GM12878 (cell line): ENCODE measurements around the gene HTRA3. TPM values are rescaled to one million over a fixed set of nuclear protein-coding genes. Genes with fewer than 3 reads are reported as not detected.

Source experiments
- ATAC-seq: fragments of 200-7000 bp; cut with Tn5 transposase; 3 replicates; pipeline ENCODE4 v1.9.1; 2020; ENCODE audit warnings: mild to moderate bottlenecking, moderate library complexity
- BruUV-seq: library from RNA; stranded (reverse); fragments of 400-500 nt; replicated peaks from 2 replicates; lab custom pipeline; 2021; lab: Mats Ljungman, UMichigan
- CTCF ChIA-PET: fragments of 300-600 bp; sonication (Branson Sonifier 250); formaldehyde crosslinking; extraction: SDS; loops from one replicate; lab custom pipeline; 2021; ENCODE audit warnings: inconsistent platforms; lab: Yijun Ruan, JAX
- POLR2A ChIA-PET: fragments of 350-600 bp; formaldehyde crosslinking; extraction: SDS; loops from one replicate; lab custom pipeline; 2021; ENCODE audit warnings: inconsistent platforms; lab: Charles Lee
- RAD21 ChIA-PET: fragments of 300-600 bp; sonication (Branson Sonifier 250); formaldehyde crosslinking; loops from one replicate; lab custom pipeline; 2023; ENCODE audit warnings: antibody characterized with exemption; ENCODE audit not compliant: unreplicated experiment; lab: Charles Lee
- SMC1A ChIA-PET: fragments of 300-600 bp; sonication (Branson Sonifier 250); formaldehyde crosslinking; loops from one replicate; lab custom pipeline; 2023; ENCODE audit not compliant: unreplicated experiment, uncharacterized antibody; lab: Charles Lee
- DNase-seq: peaks from one replicate; pipeline ENCODE4 v3.0.0-alpha.2; 2011; ENCODE audit warnings: low read depth, low spot score
- FAIRE-seq: peaks from 3 replicates; lab custom pipeline; 2011; peaks lifted over from hg19 to GRCh38; lab: Jason Lieb, UNC
- H2AFZ ChIP-seq: 2 replicates; pipeline ENCODE4 v1.6.0; 2011; ENCODE audit warnings: low read depth, low read length, control low read depth; ENCODE audit not compliant: control insufficient read depth
- H3K27ac ChIP-seq: 2 replicates; pipeline ENCODE4 v1.5.1; 2011; ENCODE audit warnings: control low read depth; ENCODE audit not compliant: control insufficient read depth, insufficient read depth
- H3K27me3 ChIP-seq, 2 experiments: replicated peaks in 1 of 2; 2 replicates each; pipeline versions ENCODE4 v1.6.0 to v1.6.1; 2011; ENCODE audit warnings: low read length in 1 of 2; ENCODE audit not compliant: control insufficient read depth in 2 of 2, insufficient read depth in 2 of 2
- H3K36me3 ChIP-seq, 2 experiments: 2 replicates each; pipeline ENCODE4 v1.5.1; 2011; ENCODE audit warnings: low read length in 1 of 2; ENCODE audit not compliant: control insufficient read depth in 2 of 2, insufficient read depth in 2 of 2
- H3K4me1 ChIP-seq: 2 replicates; pipeline ENCODE4 v1.6.1; 2011; ENCODE audit warnings: mild to moderate bottlenecking, low read length, moderate library complexity, mixed read lengths; ENCODE audit not compliant: control insufficient read depth, insufficient read depth
- H3K4me2 ChIP-seq: 2 replicates; pipeline ENCODE4 v1.6.0; 2011; ENCODE audit warnings: control low read depth; ENCODE audit not compliant: control insufficient read depth, insufficient read depth
- H3K4me3 ChIP-seq: fragments of 200-600 bp; sonication (generic); 2 replicates; pipeline ENCODE4 v1.5.1; 2016
- H3K79me2 ChIP-seq: 2 replicates; pipeline ENCODE4 v1.6.0; 2011; ENCODE audit warnings: low read length; ENCODE audit not compliant: control insufficient read depth, insufficient read depth
- H3K9ac ChIP-seq: 2 replicates; pipeline ENCODE4 v1.8.0; 2011; ENCODE audit warnings: low read length, control low read depth, mixed read lengths; ENCODE audit not compliant: control insufficient read depth, insufficient read depth
- H3K9me3 ChIP-seq: replicated peaks from 3 replicates; pipeline ENCODE4 v1.5.1; 2011; ENCODE audit warnings: mild to moderate bottlenecking, low read length; ENCODE audit not compliant: control insufficient read depth, insufficient read depth
- H4K20me1 ChIP-seq: 2 replicates; pipeline ENCODE4 v1.6.0; 2011; ENCODE audit not compliant: control insufficient read depth, insufficient read depth
- ATF7 ChIP-seq: fragments of 450-650 bp; IDR thresholded peaks from 2 replicates; pipeline ENCODE4 v1.6.1; 2016; ENCODE audit warnings: low read depth, mild to moderate bottlenecking
- CUX1 ChIP-seq: IDR thresholded peaks from 2 replicates; pipeline ENCODE4 v1.6.1; 2012; ENCODE audit warnings: improper control_type of control experiment, low read depth, low read length; ENCODE audit not compliant: insufficient replicate concordance
- RAD21 ChIP-seq: IDR thresholded peaks from 2 replicates; pipeline ENCODE4 v1.6.1; 2011; ENCODE audit warnings: mild to moderate bottlenecking, low read depth, low read length, moderate library complexity; ENCODE audit not compliant: insufficient read depth
- WGBS: methylation state at CpG from one replicate; pipeline ENCODE4 v1.1.6; 2016; ENCODE audit warnings: low lambda C conversion rate; ENCODE audit not compliant: insufficient replicate concordance, insufficient coverage; ENCODE audit errors: missing lambda C conversion rate; 5-methylcytosine and 5-hydroxymethylcytosine counted together
- in situ Hi-C: fragments of 300-500 bp; cut with MboI; formaldehyde crosslinking; loops from 9 replicates; pipeline ENCODE4 v1.14.3; 2018; ENCODE audit warnings: mixed read lengths
- intact Hi-C: fragments of 100-400 bp; cut with micrococcal nuclease; formaldehyde crosslinking; loops from one replicate; pipeline ENCODE4 v1.14.2; 2022; ENCODE audit not compliant: unreplicated experiment
- polyA plus RNA-seq, 11 experiments: library from polyadenylated mRNA; depleted of rRNA in 4 of 11; unstranded in 6 of 11; stranded (reverse) in 5 of 11; fragments of >200 nt; fragmentation: Nextera tagmentation in 4 of 11; fragmentation: Illumina TruSeq in 1 of 11; extraction: Ambion mirVana in 4 of 11; extraction: Trizol in 1 of 11; gene quantifications; 1 replicate in 1 of 11; 2 replicates in 10 of 11; pipeline versions ENCODE4 v1.2.1 to v1.2.3, GENCODE V29; 2011 to 2016; ENCODE audit warnings: inconsistent platforms in 2 of 11, missing spikeins in 2 of 11, low read depth in 1 of 11
- total RNA-seq, 4 experiments: library from RNA; depleted of rRNA in 3 of 4; stranded (reverse); fragments of >200 nt in 3 of 4; fragmentation: Illumina TruSeq in 1 of 4; extraction: Trizol in 1 of 4; gene quantifications; 2 replicates each; pipeline versions ENCODE4 v1.2.1 to v1.2.3, GENCODE V29; 2013 to 2021
- TF ChIP-seq, protein P1 (sequence below), 3 experiments: IDR thresholded peaks in 2 of 3; conservative IDR thresholded peaks in 1 of 3; 2 replicates each; pipeline ENCODE4 v1.5.1; 2011; ENCODE audit warnings: low read depth in 3 of 3, low read length in 3 of 3, mild to moderate bottlenecking in 3 of 3, control low read depth in 2 of 3, moderate library complexity in 2 of 3, inconsistent platforms in 1 of 3, mixed read lengths in 1 of 3; ENCODE audit not compliant: control insufficient read depth in 2 of 3, insufficient read depth in 1 of 3; ENCODE audit errors: extremely low read depth in 1 of 3
- TF ChIP-seq, protein P2 (sequence below): fragments of 450-650 bp; IDR thresholded peaks from 2 replicates; pipeline ENCODE4 v1.6.1; 2017; ENCODE audit warnings: antibody characterized with exemption, mild to moderate bottlenecking, moderate library complexity

Gene HTRA3
- total and polyA plus RNA-seq, 10 of the 15 experiments (the other 5 are each of a cell fraction or from before 2014, with no cell fraction given) = 0.04 to 1.2 (median 0.08) TPM; not detected in 7

- no peaks in the 10 kb centered on the region for H3K36me3 ChIP-seq
- no peak for FAIRE-seq
- CTCF ChIA-PET = interaction anchor here (0.5 to 2.1 kb wide), 2 partner anchors 83 to 499 kb away, joined by 4 to 8 read pairs; no protein-coding TSS in a partner anchor
- intact Hi-C loops = loop anchor here (10.0 kb wide), 1 partner anchor 84 kb away; no protein-coding TSS in a partner anchor
- RAD21 ChIA-PET = interaction anchor here (0.8 kb wide), 1 partner anchor 82 kb away, joined by 3 read pairs; no protein-coding TSS in a partner anchor
- no peaks in the 10 kb centered on the region; a peak in 2 of 4 replicates for H3K27me3 ChIP-seq
- no peak overlapping the region for H3K4me3 ChIP-seq
- WGBS = 0% methylated on average over 2 of the region's 2 CpGs
- no peak overlapping the region for H2AFZ ChIP-seq
- H3K9me3 ChIP-seq = no peaks in the 10 kb centered on the region
- POLR2A ChIA-PET = no interaction called here
- no peaks in the 10 kb centered on the region for H3K4me1 ChIP-seq
- TF ChIP-seq, protein P1, sequence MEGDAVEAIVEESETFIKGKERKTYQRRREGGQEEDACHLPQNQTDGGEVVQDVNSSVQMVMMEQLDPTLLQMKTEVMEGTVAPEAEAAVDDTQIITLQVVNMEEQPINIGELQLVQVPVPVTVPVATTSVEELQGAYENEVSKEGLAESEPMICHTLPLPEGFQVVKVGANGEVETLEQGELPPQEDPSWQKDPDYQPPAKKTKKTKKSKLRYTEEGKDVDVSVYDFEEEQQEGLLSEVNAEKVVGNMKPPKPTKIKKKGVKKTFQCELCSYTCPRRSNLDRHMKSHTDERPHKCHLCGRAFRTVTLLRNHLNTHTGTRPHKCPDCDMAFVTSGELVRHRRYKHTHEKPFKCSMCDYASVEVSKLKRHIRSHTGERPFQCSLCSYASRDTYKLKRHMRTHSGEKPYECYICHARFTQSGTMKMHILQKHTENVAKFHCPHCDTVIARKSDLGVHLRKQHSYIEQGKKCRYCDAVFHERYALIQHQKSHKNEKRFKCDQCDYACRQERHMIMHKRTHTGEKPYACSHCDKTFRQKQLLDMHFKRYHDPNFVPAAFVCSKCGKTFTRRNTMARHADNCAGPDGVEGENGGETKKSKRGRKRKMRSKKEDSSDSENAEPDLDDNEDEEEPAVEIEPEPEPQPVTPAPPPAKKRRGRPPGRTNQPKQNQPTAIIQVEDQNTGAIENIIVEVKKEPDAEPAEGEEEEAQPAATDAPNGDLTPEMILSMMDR (IDR thresholded peaks at IDR 0.05 in 2 of 3, conservative IDR thresholded peaks at IDR 0.05 in 1 of 3; ENCODE audit: control insufficient read depth in 2 of 3, extremely low read depth in 1 of 3, insufficient read depth in 1 of 3, low read depth in 3 of 3, low read length in 3 of 3) = peak; percentile 13 to 33 (median 15); a peak in 2 of 6 replicates
- TF ChIP-seq ATF7 = no peak
- no peak for TF ChIP-seq CUX1
- TF ChIP-seq, protein P2, sequence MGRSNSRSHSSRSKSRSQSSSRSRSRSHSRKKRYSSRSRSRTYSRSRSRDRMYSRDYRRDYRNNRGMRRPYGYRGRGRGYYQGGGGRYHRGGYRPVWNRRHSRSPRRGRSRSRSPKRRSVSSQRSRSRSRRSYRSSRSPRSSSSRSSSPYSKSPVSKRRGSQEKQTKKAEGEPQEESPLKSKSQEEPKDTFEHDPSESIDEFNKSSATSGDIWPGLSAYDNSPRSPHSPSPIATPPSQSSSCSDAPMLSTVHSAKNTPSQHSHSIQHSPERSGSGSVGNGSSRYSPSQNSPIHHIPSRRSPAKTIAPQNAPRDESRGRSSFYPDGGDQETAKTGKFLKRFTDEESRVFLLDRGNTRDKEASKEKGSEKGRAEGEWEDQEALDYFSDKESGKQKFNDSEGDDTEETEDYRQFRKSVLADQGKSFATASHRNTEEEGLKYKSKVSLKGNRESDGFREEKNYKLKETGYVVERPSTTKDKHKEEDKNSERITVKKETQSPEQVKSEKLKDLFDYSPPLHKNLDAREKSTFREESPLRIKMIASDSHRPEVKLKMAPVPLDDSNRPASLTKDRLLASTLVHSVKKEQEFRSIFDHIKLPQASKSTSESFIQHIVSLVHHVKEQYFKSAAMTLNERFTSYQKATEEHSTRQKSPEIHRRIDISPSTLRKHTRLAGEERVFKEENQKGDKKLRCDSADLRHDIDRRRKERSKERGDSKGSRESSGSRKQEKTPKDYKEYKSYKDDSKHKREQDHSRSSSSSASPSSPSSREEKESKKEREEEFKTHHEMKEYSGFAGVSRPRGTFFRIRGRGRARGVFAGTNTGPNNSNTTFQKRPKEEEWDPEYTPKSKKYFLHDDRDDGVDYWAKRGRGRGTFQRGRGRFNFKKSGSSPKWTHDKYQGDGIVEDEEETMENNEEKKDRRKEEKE = no peak
- TF ChIP-seq RAD21 = peak; percentile 16; the same call in 1 of the 2 replicates
- TF ChIP-seq, all 136 proteins: peak for 2
- in situ Hi-C loops = no loop called here
- ATAC-seq (peak; percentile 30; the same call in 1 of the 3 replicates), DNase-seq (no peak)
- no TSS peak for BruUV-seq
- Histone ChIP-seq H3K79me2 (no peaks in the 10 kb centered on the region), H4K20me1 (no peaks in the 10 kb centered on the region), H3K9ac (no peak overlapping the region), H3K4me2 (no peak overlapping the region), H3K27ac (no peak overlapping the region)
- SMC1A ChIA-PET = interaction anchor here (0.8 kb wide), 1 partner anchor 16 kb away, joined by 4 read pairs; no protein-coding TSS in a partner anchor
These were observed 50.8 kb downstream of the HTRA3 start for GRCh38 chr4:8320386-8320750.
